GM21423 (cell line): ENCODE data around the gene PRRX1.

Experiments used
- ATAC-seq: cut with Tn5 transposase; IDR thresholded peaks from one replicate; pipeline ENCODE4 v1.9.1; 2021; ENCODE audit warnings: mild to moderate bottlenecking, moderate library complexity; ENCODE audit not compliant: unreplicated experiment

PRRX1 gene

DNA sequence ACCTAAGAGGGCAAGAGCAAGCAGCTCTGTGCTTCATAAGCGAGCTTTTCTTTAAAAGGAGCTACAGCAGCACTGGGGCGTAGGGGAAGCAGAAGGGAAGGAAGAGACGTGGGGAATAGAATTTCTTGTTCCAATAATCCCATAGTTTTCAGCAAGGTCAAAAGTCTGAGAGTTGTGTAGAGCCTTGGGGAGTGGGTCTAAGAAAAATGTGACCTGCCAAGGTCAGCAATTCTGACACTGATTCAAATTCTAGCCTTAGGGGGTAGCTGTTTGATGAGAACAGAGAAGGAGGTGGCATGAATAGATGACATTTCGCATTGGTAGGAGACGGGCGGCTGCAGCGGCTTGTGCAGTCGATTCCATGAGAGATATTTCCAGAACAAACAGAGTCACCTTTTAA is 22.4 kb downstream of the PRRX1 start:
- no peak for ATAC-seq

DNA sequence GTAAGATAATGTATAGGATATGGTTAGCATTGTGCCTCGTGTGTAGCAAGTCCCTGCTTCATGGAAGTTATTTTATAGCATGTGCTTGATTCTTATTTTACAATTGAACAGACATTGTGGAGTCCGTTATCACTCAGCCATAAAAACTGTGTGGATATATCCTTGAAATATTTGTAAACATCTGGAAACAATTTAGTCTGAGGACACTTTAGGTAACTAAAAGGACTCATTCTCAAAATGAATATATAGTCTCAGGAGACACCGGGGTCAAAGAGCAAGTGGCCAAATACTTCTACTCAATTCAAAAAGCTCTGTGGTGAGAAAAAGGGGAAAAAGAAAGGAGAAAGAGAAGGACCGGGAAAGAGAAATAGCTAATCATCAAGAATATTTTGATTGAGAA is 23.7 kb downstream of the PRRX1 start:
- ATAC-seq: no peak

GRCh38 chr1:170691258-170691657 is 27.3 kb downstream of the PRRX1 start:
- ATAC-seq: no peak

GRCh38 chr1:170692866-170693575 is 29.1 kb downstream of the PRRX1 start:
- ATAC-seq: no peak

- no peak for ATAC-seq
These were observed 30.4 kb downstream of the PRRX1 start for GRCh38 chr1:170694172-170694926.

- ATAC-seq: no peak
These were observed 32.1 kb downstream of the PRRX1 start for GRCh38 chr1:170695955-170696590.

GRCh38 chr1:170696591-170697290 is 32.8 kb downstream of the PRRX1 start:
- ATAC-seq: no peak

DNA sequence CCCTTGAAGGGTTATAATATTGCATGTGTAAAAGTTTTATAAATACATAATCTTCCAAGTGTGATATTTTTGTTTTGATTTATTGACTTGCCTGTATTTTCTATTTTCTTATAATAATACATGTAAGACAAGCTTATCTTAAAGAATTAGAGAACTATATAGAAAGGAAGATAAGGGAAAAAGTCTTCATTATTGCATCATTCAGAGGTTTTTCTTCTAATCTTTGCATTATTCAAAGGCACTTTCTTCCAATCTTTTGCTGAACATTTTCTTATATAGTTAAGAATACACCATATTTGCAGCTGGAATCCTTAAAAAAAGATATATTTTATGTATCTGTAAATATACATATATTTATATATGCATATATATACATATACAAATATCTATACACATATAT is 33.4 kb downstream of the PRRX1 start:
- no peak for ATAC-seq

- no peak for ATAC-seq
These were observed 34.7 kb downstream of the PRRX1 start for GRCh38 chr1:170698301-170699275.

DNA sequence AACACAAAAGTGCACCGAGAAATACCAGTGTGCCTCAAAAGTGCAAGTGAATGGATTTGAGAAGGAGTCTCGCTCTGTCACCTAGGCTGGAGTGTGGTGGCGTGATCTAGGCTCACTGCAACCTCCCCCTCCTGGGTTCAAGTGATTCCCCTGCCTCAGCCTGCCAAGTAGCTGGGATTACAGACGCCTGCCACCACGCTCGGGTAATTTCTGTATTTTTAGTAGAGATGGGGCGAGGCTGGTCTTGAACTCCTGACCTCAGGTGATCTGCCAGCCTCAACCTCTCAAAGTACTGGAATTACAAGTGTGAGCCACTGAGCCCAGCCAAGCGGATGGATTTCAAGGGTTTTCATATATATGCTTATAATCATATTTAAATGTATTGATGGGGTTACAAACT is 35.8 kb downstream of the PRRX1 start:
- no peak for ATAC-seq

DNA sequence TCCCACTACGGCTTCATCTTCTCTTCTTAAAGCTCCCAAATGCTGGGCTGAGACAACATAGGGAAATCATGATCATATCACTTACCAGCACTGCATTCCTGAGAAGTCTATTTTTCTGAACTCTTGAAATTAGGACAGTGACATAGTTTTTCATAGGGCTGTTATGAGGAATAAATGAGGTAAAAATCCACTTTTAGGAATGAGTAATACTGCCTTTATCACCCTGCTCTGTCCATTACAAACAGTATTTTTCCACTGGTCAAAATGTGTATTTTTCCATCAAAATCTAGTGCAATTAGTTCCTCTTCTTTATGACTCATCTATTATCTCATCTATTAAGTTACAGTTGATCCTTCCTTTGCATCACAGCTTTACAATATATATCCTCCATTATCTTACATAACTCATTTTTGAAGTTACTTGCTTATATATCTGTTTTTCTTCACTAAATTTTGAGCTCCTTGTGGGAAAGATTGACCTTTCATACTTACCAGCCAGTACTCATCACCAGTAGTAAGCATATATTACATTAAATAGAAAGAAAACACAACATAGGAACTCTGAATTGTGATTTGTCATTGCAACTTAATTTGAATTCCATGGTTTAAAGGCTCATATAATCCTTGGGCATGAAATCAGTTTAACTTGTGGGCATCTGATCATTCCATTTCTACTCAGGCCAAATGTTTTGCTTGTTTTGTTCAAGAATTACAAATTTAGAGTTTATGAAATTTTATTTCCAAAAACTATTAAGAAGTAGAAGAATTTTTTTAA is 37.1 kb downstream of the PRRX1 start:
- ATAC-seq: no peak

- no peak for ATAC-seq
These were observed 38.0 kb downstream of the PRRX1 start for GRCh38 chr1:170701962-170702361.

- no peak for ATAC-seq
These were observed 39.7 kb downstream of the PRRX1 start for GRCh38 chr1:170703591-170703990.

GRCh38 chr1:170704256-170704655 is 40.3 kb downstream of the PRRX1 start:
- no peak for ATAC-seq

DNA sequence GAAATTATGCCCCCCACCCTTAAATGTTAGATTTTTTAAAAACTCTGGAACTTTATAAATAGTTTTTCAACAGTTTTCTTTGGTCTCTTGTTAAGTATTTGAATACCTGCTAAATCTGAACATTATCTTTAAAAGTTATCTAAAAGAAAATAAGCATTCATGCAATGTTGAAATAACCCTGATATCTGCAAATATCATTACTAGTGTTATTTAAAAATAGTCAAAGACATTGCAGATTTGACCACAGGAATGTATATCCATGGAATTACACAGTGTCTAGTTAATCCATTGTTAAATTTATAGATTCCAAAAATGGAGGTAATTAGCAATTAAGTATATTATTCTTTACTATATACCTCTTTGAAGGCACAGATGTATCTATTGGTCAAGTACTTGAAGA is 42.0 kb downstream of the PRRX1 start:
- ATAC-seq: no peak

DNA sequence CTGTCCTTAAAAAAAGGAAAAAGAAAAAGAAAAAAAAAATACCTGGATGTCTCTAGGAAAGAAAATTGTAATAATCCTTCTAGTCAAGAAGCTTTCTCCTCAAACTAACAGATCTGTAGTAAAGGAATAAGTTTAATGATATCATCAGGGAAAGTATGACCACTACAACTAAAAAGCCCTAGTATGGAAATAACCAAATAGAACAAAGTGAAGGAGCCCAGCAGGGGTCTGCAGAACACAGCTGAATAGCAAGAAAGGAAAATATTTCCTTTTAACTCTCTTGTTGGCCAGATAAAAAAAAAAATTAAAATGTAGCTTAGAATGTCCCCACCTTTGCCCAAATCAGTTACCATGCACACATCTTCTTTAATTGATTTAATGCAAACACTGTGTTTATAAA is 43.2 kb downstream of the PRRX1 start:
- ATAC-seq: no peak

DNA sequence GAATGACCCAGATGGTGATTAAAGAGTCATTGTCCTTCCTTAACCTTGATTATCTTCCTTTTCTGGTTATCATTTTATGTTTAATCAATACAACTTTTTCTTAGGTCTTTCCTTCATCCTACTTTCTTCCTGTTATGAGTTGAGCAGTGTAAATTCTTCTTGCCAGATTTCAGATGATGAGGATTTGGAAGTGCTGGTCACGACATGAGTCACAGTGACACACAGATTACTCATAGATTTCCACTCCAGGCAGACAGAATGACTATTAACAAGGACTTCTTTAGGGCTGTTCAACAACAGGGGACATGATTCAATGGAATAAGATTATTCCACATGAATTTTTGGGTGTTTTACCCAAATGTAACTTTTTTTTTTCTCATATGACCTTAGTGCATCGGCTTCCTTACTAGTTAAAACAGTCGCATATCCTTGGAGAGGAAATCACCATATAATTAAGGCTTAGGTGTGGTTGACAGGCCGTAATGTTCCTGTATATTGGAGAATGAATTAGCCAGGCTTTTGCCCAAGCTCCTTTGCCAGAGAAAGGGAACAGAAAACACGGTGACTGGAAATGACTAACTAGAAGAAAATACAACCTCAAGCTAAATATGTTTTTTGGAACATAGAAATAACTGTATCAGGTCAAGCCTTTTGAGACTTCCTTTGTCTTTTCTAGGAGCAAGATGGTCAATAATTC is 44.2 kb downstream of the PRRX1 start:
- ATAC-seq: no peak

GRCh38 chr1:170711682-170712081 is 47.8 kb downstream of the PRRX1 start:
- ATAC-seq: no peak

DNA sequence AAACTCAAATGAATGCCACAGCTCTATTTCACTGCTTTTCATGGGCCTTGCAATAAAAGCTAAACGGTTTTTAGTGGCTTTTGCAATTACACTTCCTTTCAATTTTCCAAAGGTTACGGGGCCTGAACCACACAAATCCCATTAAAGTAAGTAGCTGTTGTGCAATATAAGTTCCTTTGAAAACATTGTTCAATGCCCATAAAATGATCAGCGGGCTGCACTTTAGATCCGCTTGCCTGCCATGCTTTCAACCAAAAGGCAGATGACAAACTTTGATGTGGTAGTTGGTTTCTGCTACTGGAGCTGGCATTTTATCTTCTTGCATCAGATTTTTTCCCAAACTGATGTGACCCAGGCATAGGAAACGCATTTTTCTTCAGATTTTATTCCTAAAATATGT is 50.2 kb downstream of the PRRX1 start:
- no peak for ATAC-seq
